Left ventricle myocardium inferior (tissue), 1 donor: ENCODE results near the gene FOXL2. TPM values are rescaled to one million over a fixed set of nuclear protein-coding genes. Genes with fewer than 3 reads are reported as not detected.

Experiments
- DNase-seq: peaks from one replicate; pipeline ENCODE4 v3.0.0-alpha.2; 2020
- H3K27ac ChIP-seq: fragments of 200-600 bp; replicated peaks from 2 replicates; pipeline ENCODE4 v1.8.0; 2021
- H3K27me3 ChIP-seq: fragments of 200-600 bp; 2 replicates; pipeline ENCODE4 v1.8.0; 2021; ENCODE audit warnings: low read depth
- H3K36me3 ChIP-seq: fragments of 200-600 bp; 2 replicates; pipeline ENCODE4 v1.8.0; 2021
- H3K4me1 ChIP-seq: fragments of 200-600 bp; 2 replicates; pipeline ENCODE4 v1.8.0; 2021
- H3K4me3 ChIP-seq: fragments of 200-600 bp; 2 replicates; pipeline ENCODE4 v1.8.0; 2021; ENCODE audit warnings: mild to moderate bottlenecking, moderate library complexity
- H3K9me3 ChIP-seq: fragments of 200-600 bp; replicated peaks from 2 replicates; pipeline ENCODE4 v1.8.0; 2021
- CTCF ChIP-seq: fragments of 200-600 bp; IDR thresholded peaks from 2 replicates; pipeline ENCODE4 v1.8.0; 2021; ENCODE audit warnings: antibody characterized with exemption, mild to moderate bottlenecking, borderline replicate concordance
- intact Hi-C: fragments of 100-400 bp; cut with micrococcal nuclease; formaldehyde crosslinking; loops from one replicate; pipeline ENCODE4 v1.11.0; 2022
- total RNA-seq: library from RNA; stranded (reverse); fragmentation: NEBNext Ultra II Directional; extraction: Animal tissue kit (Norgen Biotek cat#: 25700); gene quantifications from one replicate; pipeline ENCODE4 v1.2.1, GENCODE V29; 2021
- donor health status: DM: no; HTN: yes; CAD: no; lungs with severe emphysema.

FOXL2 gene
- total RNA-seq, 1 donor from 2014 or later, result not detected

DNA sequence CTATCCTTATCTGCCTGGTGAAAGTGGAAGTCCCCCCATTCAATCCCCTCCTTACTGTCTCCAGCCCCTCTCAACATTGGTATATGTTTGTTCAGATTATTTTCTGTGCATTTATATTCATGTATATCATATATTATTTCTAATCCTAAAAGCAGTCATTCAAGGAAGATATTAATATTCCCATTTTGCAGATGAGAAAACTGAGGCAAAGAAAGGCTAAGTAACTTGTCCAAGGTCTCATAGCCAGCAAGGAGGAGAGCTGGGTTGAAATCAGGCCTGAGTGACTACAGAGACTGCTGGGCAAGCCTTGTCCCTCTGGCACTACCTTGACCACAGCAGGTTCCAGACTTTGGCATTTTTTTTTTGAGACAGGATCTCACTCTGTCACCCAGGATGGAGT is 29.1 kb upstream of the FOXL2 start:
- Histone ChIP-seq H3K27ac (no peak overlapping the region), H3K9me3 (no peaks in the 10 kb centered on the region), H3K4me1 (no peaks in the 10 kb centered on the region), H3K27me3 (peaks cover 19% of the 10 kb centered on the region), H3K36me3 (no peaks in the 10 kb centered on the region), H3K4me3 (no peak overlapping the region)
- no peak for TF ChIP-seq CTCF
- DNase-seq, result no peak
- intact Hi-C loops, result no loop called here

DNA sequence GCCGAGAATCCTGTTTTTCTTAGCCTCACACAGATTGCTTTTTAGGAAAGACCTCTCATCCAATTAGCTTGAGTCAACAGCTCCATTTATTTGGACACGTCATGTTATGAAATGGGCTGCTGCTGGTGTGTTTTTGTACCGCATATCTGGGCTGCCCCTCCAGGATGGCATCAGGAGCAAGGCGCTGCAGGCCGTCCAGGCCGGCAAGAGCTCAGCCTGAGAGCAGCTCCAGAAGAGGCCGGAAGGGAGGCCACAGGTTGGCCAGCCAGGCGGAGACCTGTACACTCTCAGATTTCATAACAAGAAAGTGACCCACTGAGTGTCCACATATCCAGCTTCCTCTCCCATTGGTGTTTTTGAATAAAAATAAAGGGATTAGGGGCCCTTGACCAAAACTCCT is 28.4 kb upstream of the FOXL2 start:
- no peak for TF ChIP-seq CTCF
- no peak overlapping the region for H3K4me3 ChIP-seq
- intact Hi-C loops, result no loop called here
- no peak for DNase-seq
- no peaks in the 10 kb centered on the region for H3K36me3 ChIP-seq
- peaks cover 24% of the 10 kb centered on the region for H3K27me3 ChIP-seq
- no peak overlapping the region for H3K27ac ChIP-seq
- H3K4me1 ChIP-seq, result no peaks in the 10 kb centered on the region
- no peaks in the 10 kb centered on the region for H3K9me3 ChIP-seq

DNA sequence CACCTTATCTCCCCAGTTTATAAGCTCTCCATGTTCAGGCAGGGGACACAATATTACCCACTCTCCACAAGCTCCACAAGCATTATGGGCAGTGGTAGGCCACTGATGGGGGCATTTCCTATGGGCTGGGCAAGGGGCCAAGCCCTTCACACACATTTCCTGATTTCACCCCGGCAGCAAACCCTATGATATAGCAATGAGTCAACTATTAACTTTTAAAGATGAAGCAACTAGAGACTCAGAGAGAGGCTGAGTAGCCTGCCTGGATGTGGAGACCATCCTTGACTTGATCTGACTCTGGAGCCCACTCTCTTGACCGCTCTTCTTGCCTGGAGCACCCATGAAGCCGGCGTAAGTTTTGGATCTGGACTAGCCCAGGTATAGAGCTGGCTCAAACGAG is 27.5 kb upstream of the FOXL2 start:
- Histone ChIP-seq H3K27ac (no peak overlapping the region), H3K27me3 (peaks cover 33% of the 10 kb centered on the region), H3K4me1 (no peaks in the 10 kb centered on the region), H3K9me3 (no peaks in the 10 kb centered on the region), H3K4me3 (no peak overlapping the region), H3K36me3 (no peaks in the 10 kb centered on the region)
- intact Hi-C loops, result no loop called here
- TF ChIP-seq CTCF, result no peak
- no peak for DNase-seq

DNA sequence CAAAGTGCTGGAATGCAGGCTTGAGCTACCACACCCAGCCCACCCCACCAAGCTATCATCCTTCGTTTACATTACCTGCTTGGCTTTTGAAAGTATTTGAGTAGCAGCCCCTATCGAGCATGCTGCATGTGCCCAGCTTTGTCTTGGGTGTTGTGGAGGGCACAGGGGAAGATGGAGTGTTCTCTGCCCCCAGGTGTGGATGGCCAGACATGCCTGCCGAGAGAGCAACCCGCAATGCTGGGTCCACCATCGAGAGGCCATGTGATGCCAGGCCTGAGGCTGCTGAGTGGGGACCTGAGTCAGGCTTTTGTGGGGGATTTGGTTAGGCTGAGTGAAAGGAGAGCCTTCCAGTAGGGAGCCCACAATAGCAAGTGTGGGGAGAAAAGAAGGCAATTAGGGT is 26.0 kb upstream of the FOXL2 start:
- intact Hi-C loops, result no loop called here
- H3K27me3 ChIP-seq, result peaks cover 48% of the 10 kb centered on the region
- no peak overlapping the region for H3K27ac ChIP-seq
- H3K36me3 ChIP-seq, result no peaks in the 10 kb centered on the region
- H3K4me1 ChIP-seq, result no peaks in the 10 kb centered on the region
- TF ChIP-seq CTCF, result no peak
- H3K9me3 ChIP-seq, result no peaks in the 10 kb centered on the region
- H3K4me3 ChIP-seq, result no peak overlapping the region
- DNase-seq, result no peak

DNA sequence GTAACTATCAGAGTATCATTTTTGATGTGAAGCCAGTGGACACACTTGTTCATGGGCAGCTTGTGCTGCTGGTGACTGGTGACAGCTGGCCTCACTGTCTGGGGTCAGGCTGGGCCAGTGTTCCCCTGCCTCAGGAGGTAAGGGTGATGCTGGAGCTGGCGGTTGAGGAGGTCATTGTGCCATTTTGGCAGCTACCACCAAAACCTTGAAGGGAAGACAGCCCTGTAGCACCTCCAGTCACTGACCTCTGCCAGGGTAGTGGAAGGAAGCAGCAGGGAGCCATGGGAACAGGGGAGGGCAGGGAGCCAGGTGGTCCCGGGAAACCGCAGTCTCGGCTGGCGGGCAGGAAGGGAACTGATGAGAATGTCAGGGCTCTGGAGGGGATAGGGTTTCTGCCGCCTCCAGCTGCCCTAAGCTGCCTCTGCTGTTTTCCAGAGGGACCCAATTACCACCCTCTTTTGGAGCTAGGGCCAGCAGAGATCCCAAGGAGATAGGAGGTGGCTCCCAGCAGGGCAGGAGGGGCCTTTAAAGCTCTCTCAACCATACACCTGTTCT is 24.9 kb upstream of the FOXL2 start:
- Histone ChIP-seq H3K4me1 (no peaks in the 10 kb centered on the region), H3K4me3 (no peak overlapping the region), H3K36me3 (no peaks in the 10 kb centered on the region), H3K27ac (no peak overlapping the region), H3K9me3 (no peaks in the 10 kb centered on the region), H3K27me3 (peaks cover 53% of the 10 kb centered on the region)
- intact Hi-C loops, result no loop called here
- no peak for TF ChIP-seq CTCF
- DNase-seq, result no peak

- peaks cover 90% of the 10 kb centered on the region for H3K27me3 ChIP-seq
- intact Hi-C loops, result no loop called here
- no peaks in the 10 kb centered on the region for H3K36me3 ChIP-seq
Measured at GRCh38 chr3:138964923-138965322, 18.0 kb upstream of the FOXL2 start.

More at GRCh38 chr3:138964923-138965322, 18.0 kb upstream of the FOXL2 start:
- H3K27ac ChIP-seq, result no peak overlapping the region
- TF ChIP-seq CTCF, result no peak
- peaks cover 7% of the 10 kb centered on the region for H3K4me1 ChIP-seq
- no peak overlapping the region for H3K4me3 ChIP-seq
- peaks cover 25% of the 10 kb centered on the region for H3K9me3 ChIP-seq
- DNase-seq, result no peak
